Peyer's patch (tissue), 4 donors: ENCODE measurements around the gene EFEMP2.

ENCODE experiments used
- POLR2A ChIP-seq, 2 donors: fragments of 450-650 bp; IDR thresholded peaks; one replicate each; pipeline ENCODE4 v1.5.1; 2017; ENCODE audit warnings: antibody characterized with exemption in 2 of 2, mild to moderate bottlenecking in 2 of 2, moderate library complexity in 2 of 2
- TF ChIP-seq, protein P1 (sequence below), 6 experiments: fragments of 450-650 bp in 4 of 6; fragments of 200-600 bp in 2 of 6; sonication (generic) in 1 of 6; IDR thresholded peaks; one replicate each; pipeline ENCODE4 v1.5.1; 2017 to 2019; ENCODE audit warnings: antibody characterized with exemption in 6 of 6, mild to moderate bottlenecking in 3 of 6, moderate library complexity in 1 of 6

DNA sequence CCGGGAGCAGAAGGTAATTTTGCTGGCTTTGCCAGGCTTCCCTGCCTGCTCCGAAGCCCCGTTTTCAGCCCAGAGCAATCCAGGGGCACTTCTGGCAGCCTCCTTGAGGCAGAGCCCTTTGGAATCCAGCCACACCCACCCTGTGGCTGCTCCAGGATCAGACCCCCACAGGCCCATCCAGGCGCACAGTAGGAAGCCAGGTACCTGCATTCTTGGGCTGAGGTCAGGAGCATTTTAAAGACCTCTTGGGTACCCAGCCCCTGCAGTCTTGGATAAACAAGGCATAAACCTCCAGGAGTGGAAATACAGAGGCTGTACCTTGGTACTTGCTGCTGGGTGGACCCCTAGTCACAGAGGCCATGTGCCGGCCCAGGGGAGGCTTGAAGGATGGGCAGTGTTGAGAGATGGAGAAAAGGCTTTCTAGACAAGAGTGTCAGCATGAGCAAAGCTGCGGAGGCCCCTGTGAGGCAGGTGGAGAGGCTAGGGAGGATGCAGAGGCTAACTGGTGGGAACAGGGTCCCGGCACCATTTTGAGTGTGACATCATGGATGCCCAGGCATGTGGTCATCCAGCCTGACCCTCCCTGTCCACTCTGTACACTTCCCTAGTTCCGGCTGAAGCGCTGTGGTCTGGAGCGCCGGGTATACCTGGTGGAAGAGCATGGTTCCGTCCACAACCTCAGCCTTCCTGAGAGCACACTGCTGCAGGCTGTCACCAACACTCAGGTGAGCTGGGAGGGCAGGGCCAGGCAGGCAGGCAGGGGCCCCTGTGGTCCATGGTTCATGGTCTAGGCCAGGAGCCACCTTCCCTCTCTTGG lies 8.5 kb downstream of the EFEMP2 start:
- no peak for TF ChIP-seq POLR2A (IDR thresholded peaks at IDR 0.05)
- TF ChIP-seq, protein P1, sequence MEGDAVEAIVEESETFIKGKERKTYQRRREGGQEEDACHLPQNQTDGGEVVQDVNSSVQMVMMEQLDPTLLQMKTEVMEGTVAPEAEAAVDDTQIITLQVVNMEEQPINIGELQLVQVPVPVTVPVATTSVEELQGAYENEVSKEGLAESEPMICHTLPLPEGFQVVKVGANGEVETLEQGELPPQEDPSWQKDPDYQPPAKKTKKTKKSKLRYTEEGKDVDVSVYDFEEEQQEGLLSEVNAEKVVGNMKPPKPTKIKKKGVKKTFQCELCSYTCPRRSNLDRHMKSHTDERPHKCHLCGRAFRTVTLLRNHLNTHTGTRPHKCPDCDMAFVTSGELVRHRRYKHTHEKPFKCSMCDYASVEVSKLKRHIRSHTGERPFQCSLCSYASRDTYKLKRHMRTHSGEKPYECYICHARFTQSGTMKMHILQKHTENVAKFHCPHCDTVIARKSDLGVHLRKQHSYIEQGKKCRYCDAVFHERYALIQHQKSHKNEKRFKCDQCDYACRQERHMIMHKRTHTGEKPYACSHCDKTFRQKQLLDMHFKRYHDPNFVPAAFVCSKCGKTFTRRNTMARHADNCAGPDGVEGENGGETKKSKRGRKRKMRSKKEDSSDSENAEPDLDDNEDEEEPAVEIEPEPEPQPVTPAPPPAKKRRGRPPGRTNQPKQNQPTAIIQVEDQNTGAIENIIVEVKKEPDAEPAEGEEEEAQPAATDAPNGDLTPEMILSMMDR (IDR thresholded peaks at IDR 0.05): no peak
